ENCODE results near the gene NFATC2.

Gene NFATC2

GRCh38 chr20:51447097-51447764, 95.3 kb downstream of the NFATC2 start:
- no peak for DNase-seq

GRCh38 chr20:51446656-51447055, 95.9 kb downstream of the NFATC2 start:
- no peak for DNase-seq

GRCh38 chr20:51446230-51446629, 96.3 kb downstream of the NFATC2 start:
- no peak for DNase-seq

- DNase-seq, result no peak
Observed at GRCh38 chr20:51445591-51445990, 96.9 kb downstream of the NFATC2 start.

GRCh38 chr20:51444922-51445438, 97.5 kb downstream of the NFATC2 start:
- DNase-seq, result no peak

GRCh38 chr20:51444467-51444866, 98.1 kb downstream of the NFATC2 start:
- DNase-seq, result no peak

- no peak for DNase-seq
Observed at GRCh38 chr20:51442602-51443001, 99.9 kb downstream of the NFATC2 start.

GRCh38 chr20:51440589-51440988, 101.9 kb downstream of the NFATC2 start:
- no peak for DNase-seq

GRCh38 chr20:51439160-51439689, 103.3 kb downstream of the NFATC2 start:
- no peak for DNase-seq

- DNase-seq, result no peak
Observed at GRCh38 chr20:51438136-51438535, 104.4 kb downstream of the NFATC2 start.

GRCh38 chr20:51437182-51437924, 105.2 kb downstream of the NFATC2 start:
- DNase-seq, result no peak

- DNase-seq, result no peak
Observed at GRCh38 chr20:51434580-51435247, 107.8 kb downstream of the NFATC2 start.

- no peak for DNase-seq
Observed at GRCh38 chr20:51434026-51434425, 108.5 kb downstream of the NFATC2 start.

GRCh38 chr20:51432875-51433274, 109.6 kb downstream of the NFATC2 start:
- no peak for DNase-seq

- no peak for DNase-seq
Observed at GRCh38 chr20:51432251-51432784, 110.2 kb downstream of the NFATC2 start.

GRCh38 chr20:51431321-51431720, 111.2 kb downstream of the NFATC2 start:
- DNase-seq, result no peak

GRCh38 chr20:51430198-51430950, 112.1 kb downstream of the NFATC2 start:
- DNase-seq, result no peak

GRCh38 chr20:51429696-51430095, 112.8 kb downstream of the NFATC2 start:
- no peak for DNase-seq

GRCh38 chr20:51429144-51429482, 113.4 kb downstream of the NFATC2 start:
- DNase-seq, result no peak

- DNase-seq, result no peak
Observed at GRCh38 chr20:51428401-51429143, 113.9 kb downstream of the NFATC2 start.

GRCh38 chr20:51427651-51428291, 114.7 kb downstream of the NFATC2 start:
- no peak for DNase-seq

Measured in cortex of kidney (tissue), 1 donor.